GM11168 (cell line): ENCODE results near the gene EGF.
"Not testable (repeated sequence)": the region's sequence is repeated elsewhere in the genome, so short reads cannot be mapped to it uniquely, and the experiment has no call there.

Source experiments
- in situ Hi-C: fragments of 300-500 bp; cut with MboI; formaldehyde crosslinking; loops from one replicate; pipeline ENCODE4 v1.12.0; 2022; ENCODE audit warnings: low sequenced_read_pairs; ENCODE audit not compliant: unreplicated experiment

Gene EGF

GRCh38 chr4:109913596-109914241 is 1.0 kb downstream of the EGF start:
- in situ Hi-C loops: no loop called here

GRCh38 chr4:109914322-109914721 is 1.6 kb downstream of the EGF start:
- in situ Hi-C loops: no loop called here

GRCh38 chr4:109915385-109916026 is 2.8 kb downstream of the EGF start:
- in situ Hi-C loops: no loop called here

- in situ Hi-C loops: no loop called here
Observed at GRCh38 chr4:109916027-109916409, 3.3 kb downstream of the EGF start.

GRCh38 chr4:109921384-109921808 is 8.7 kb downstream of the EGF start:
- in situ Hi-C loops: no loop called here

- in situ Hi-C loops: no loop called here
Observed at GRCh38 chr4:109925396-109925795, 12.7 kb downstream of the EGF start.

GRCh38 chr4:109928327-109929045 is 15.8 kb downstream of the EGF start:
- in situ Hi-C loops: no loop called here

GRCh38 chr4:109930464-109930863 is 17.8 kb downstream of the EGF start:
- in situ Hi-C loops: no loop called here

GRCh38 chr4:109930872-109931271 is 18.2 kb downstream of the EGF start:
- in situ Hi-C loops: no loop called here

GRCh38 chr4:109931318-109931717 is 18.6 kb downstream of the EGF start:
- in situ Hi-C loops: no loop called here

- in situ Hi-C loops: not testable (repeated sequence)
Observed at GRCh38 chr4:109937352-109937751, 24.7 kb downstream of the EGF start.

GRCh38 chr4:109939190-109939589 is 26.5 kb downstream of the EGF start:
- in situ Hi-C loops: no loop called here

GRCh38 chr4:109942292-109942926 is 29.7 kb downstream of the EGF start:
- in situ Hi-C loops: no loop called here

- in situ Hi-C loops: no loop called here
Observed at GRCh38 chr4:109943745-109944144, 31.1 kb downstream of the EGF start.

- in situ Hi-C loops: no loop called here
Observed at GRCh38 chr4:109944591-109944990, 31.9 kb downstream of the EGF start.

- in situ Hi-C loops: no loop called here
Observed at GRCh38 chr4:109945056-109945455, 32.4 kb downstream of the EGF start.

GRCh38 chr4:109946120-109946519 is 33.4 kb downstream of the EGF start:
- in situ Hi-C loops: no loop called here

GRCh38 chr4:109947457-109947856 is 34.8 kb downstream of the EGF start:
- in situ Hi-C loops: no loop called here

GRCh38 chr4:109947918-109948317 is 35.2 kb downstream of the EGF start:
- in situ Hi-C loops: no loop called here

GRCh38 chr4:109949099-109949718 is 36.5 kb downstream of the EGF start:
- in situ Hi-C loops: not testable (repeated sequence)

GRCh38 chr4:109952612-109953011 is 39.9 kb downstream of the EGF start:
- in situ Hi-C loops: no loop called here
